NCI-H2227 treated with DMSO at 0.1 percent for 48 hours (cell line): ENCODE results near the gene SHCBP1L.
"Not testable (repeated sequence)": the region's sequence is repeated elsewhere in the genome, so short reads cannot be mapped to it uniquely, and the experiment has no call there.

Source experiments
- DNase-seq: peaks from one replicate; lab custom pipeline; 2025; lab: John Stamatoyannopoulos, UW

The SHCBP1L gene

GRCh38 chr1:182965096-182965495 is 12.1 kb upstream of the SHCBP1L start:
- DNase-seq, result no peak

- DNase-seq, result peak; percentile 85
Measured at GRCh38 chr1:182962554-182963115, 9.7 kb upstream of the SHCBP1L start.

- no peak for DNase-seq
Measured at GRCh38 chr1:182960046-182960445, 7.1 kb upstream of the SHCBP1L start.

- DNase-seq, result no peak
Measured at GRCh38 chr1:182957902-182958395, 5.0 kb upstream of the SHCBP1L start.

- no peak for DNase-seq
Measured at GRCh38 chr1:182956708-182957365, 3.9 kb upstream of the SHCBP1L start.

GRCh38 chr1:182955596-182956588 is 2.9 kb upstream of the SHCBP1L start:
- no peak for DNase-seq

- DNase-seq, result no peak
Measured at GRCh38 chr1:182953826-182954225, 860 bp upstream of the SHCBP1L start.

- DNase-seq, result not testable (repeated sequence)
Measured at GRCh38 chr1:182943336-182943735, 9.6 kb downstream of the SHCBP1L start.

GRCh38 chr1:182942145-182942544 is 10.8 kb downstream of the SHCBP1L start:
- peak; percentile 23 for DNase-seq

- no peak for DNase-seq
Measured at GRCh38 chr1:182939413-182939812, 13.6 kb downstream of the SHCBP1L start.

GRCh38 chr1:182935716-182936115 is 17.2 kb downstream of the SHCBP1L start:
- no peak for DNase-seq

GRCh38 chr1:182930985-182931384 is 22.0 kb downstream of the SHCBP1L start:
- DNase-seq, result no peak

GRCh38 chr1:182927693-182928433 is 25.1 kb downstream of the SHCBP1L start:
- DNase-seq, result no peak

- no peak for DNase-seq
Measured at GRCh38 chr1:182925661-182926060, 27.3 kb downstream of the SHCBP1L start.

GRCh38 chr1:182917378-182917777 is 35.6 kb downstream of the SHCBP1L start:
- DNase-seq, result no peak

- DNase-seq, result no peak
Measured at GRCh38 chr1:182913401-182913800, 39.6 kb downstream of the SHCBP1L start.

- no peak for DNase-seq
Measured at GRCh38 chr1:182910143-182910542, 42.8 kb downstream of the SHCBP1L start.

GRCh38 chr1:182909578-182909977 is 43.4 kb downstream of the SHCBP1L start:
- no peak for DNase-seq

GRCh38 chr1:182905321-182905720 is 47.6 kb downstream of the SHCBP1L start:
- DNase-seq, result no peak

GRCh38 chr1:182901946-182902345 is 51.0 kb downstream of the SHCBP1L start:
- DNase-seq, result not testable (repeated sequence)

- DNase-seq, result no peak
Measured at GRCh38 chr1:182897696-182898095, 55.3 kb downstream of the SHCBP1L start.
